Fibroblast of lung (primary cell): ENCODE data around the gene HPS1.

Experiments used
- CTCF ChIP-seq, 2 donors: IDR thresholded peaks in 1 of 2; conservative IDR thresholded peaks in 1 of 2; 1 replicate in 1 of 2; 2 replicates in 1 of 2; pipeline ENCODE4 v1.5.1; 2011 to 2012; ENCODE audit warnings: low read length in 2 of 2, control low read depth in 1 of 2, inconsistent platforms in 1 of 2, low read depth in 1 of 2, mild to moderate bottlenecking in 1 of 2
- EZH2 ChIP-seq: IDR thresholded peaks from 2 replicates; pipeline ENCODE4 v1.5.1; 2012; ENCODE audit warnings: low read length, control low read depth, mild to moderate bottlenecking; ENCODE audit errors: missing control alignments

- no peak for TF ChIP-seq CTCF (conservative IDR thresholded peaks at IDR 0.05 in 1 of 2, IDR thresholded peaks at IDR 0.05 in 1 of 2; ENCODE audit: low read depth in 1 of 2, low read length in 2 of 2)
- TF ChIP-seq EZH2: no peak
Observed at GRCh38 chr10:98466861-98467505, 20.2 kb upstream of the HPS1 start.
